DOHH2 (cell line): ENCODE data around the gene PEX14.

Experiments
- CTCF ChIP-seq: fragments of 200-600 bp; sonication (generic); IDR thresholded peaks from one replicate; pipeline ENCODE4 v1.5.1; 2014; ENCODE audit warnings: antibody characterized with exemption, mild to moderate bottlenecking, low read depth, low read length; ENCODE audit not compliant: poor library complexity, severe bottlenecking
- EZH2phosphoT487 ChIP-seq: fragments of 200-600 bp; sonication (generic); IDR thresholded peaks from 2 replicates; pipeline ENCODE4 v1.6.1; 2017; ENCODE audit warnings: borderline replicate concordance, mild to moderate bottlenecking, antibody characterized with exemption, low read length, moderate library complexity, mixed read lengths

DNA sequence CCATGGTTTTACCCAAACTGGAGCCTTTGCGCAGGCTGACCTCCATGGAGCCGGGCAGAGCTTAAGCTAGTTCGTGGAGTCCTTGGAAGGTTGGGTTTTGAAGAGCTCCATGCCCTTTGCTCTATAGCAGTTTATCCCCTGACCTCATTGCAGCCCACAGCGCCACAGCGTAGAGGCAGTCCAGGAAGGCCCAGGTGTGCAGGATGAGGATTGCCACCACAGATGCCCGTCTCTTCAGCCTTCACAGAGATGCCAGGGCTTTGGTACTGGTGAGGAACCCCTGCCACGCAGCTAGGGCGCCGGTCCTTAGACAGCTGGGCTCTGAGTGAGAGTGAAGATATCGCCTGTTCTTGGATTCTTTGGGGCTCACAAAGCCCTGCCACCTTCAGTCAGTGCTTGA is 138.6 kb downstream of the PEX14 start:
- no peak for TF ChIP-seq CTCF
- TF ChIP-seq EZH2phosphoT487, result no peak
